ENCODE results near the gene PALM3. TPM values are rescaled to one million over a fixed set of nuclear protein-coding genes. Genes with fewer than 3 reads are reported as not detected.
"Not testable (repeated sequence)": the region's sequence is repeated elsewhere in the genome, so short reads cannot be mapped to it uniquely, and the experiment has no call there.

The PALM3 gene
- total and polyA plus RNA-seq, 10 of the 15 experiments (the other 5 are each of a cell fraction or from before 2014, with no cell fraction given): 0.07 TPM; not detected in 9

GRCh38 chr19:14048443-14049153, 13.3 kb downstream of the PALM3 start:
- RAD21 ChIA-PET (ENCODE audit: unreplicated experiment): interaction anchor here (1.0 to 1.6 kb wide), 6 partner anchors 17 to 167 kb away, joined by 3 to 8 read pairs (median 4); partner anchors contain the start of gene IL27RA
- H3K9me3 ChIP-seq (replicated peaks; ENCODE audit: control insufficient read depth, insufficient read depth, low read length): peaks cover 2% of the 10 kb centered on the region; the same call in 1 of the 3 replicates
- BruUV-seq (replicated peaks): no TSS peak
- H4K20me1 ChIP-seq (ENCODE audit: control insufficient read depth, insufficient read depth): no peaks in the 10 kb centered on the region
- TF ChIP-seq CTCF (IDR thresholded peaks at IDR 0.05 in 2 of 3, conservative IDR thresholded peaks at IDR 0.05 in 1 of 3; ENCODE audit: control insufficient read depth in 2 of 3, extremely low read depth in 1 of 3, insufficient read depth in 1 of 3, low read depth in 3 of 3, low read length in 3 of 3): peak; percentile 73 to 95 (median 92)
- TF ChIP-seq YY1 (IDR thresholded peaks at IDR 0.05; ENCODE audit: low read depth, low read length): peak; percentile 61
- peak; percentile 52; the same call in 1 of the 2 replicates for TF ChIP-seq SMC3 (IDR thresholded peaks at IDR 0.05; ENCODE audit: borderline replicate concordance, low read length)
- TF ChIP-seq TCF3 (IDR thresholded peaks at IDR 0.05; ENCODE audit: borderline replicate concordance, insufficient read depth, low read depth, low read length): no peak
- no peak for TF ChIP-seq PKNOX1 (IDR thresholded peaks at IDR 0.05)
- peak; percentile 57 for TF ChIP-seq RAD21 (IDR thresholded peaks at IDR 0.05; ENCODE audit: insufficient read depth, low read depth, low read length)
- POLR2A ChIA-PET: interaction anchor here (0.5 to 1.1 kb wide), 3 partner anchors 11 to 56 kb away, joined by 3 to 4 read pairs (median 4); partner anchors contain the start of gene MISP3
- CTCF ChIA-PET: interaction anchor here (0.5 to 9.2 kb wide), 17 partner anchors 10 to 168 kb away, joined by 3 to 81 read pairs (median 4); partner anchors contain the start of genes BRME1, CC2D1A, DCAF15 and IL27RA
- H3K4me2 ChIP-seq (ENCODE audit: control insufficient read depth, insufficient read depth): no peak overlapping the region
- in situ Hi-C loops (cut with MboI) (no loop called here), intact Hi-C loops (cut with micrococcal nuclease; ENCODE audit: unreplicated experiment) (no loop called here)
- FAIRE-seq: peak; percentile 89
- no peaks in the 10 kb centered on the region for H3K79me2 ChIP-seq (ENCODE audit: control insufficient read depth, insufficient read depth, low read length)
- no peak for DNase-seq (ENCODE audit: low read depth, low spot score)
- no peaks in the 10 kb centered on the region for H3K27me3 ChIP-seq (replicated peaks in 1 of 2; ENCODE audit: control insufficient read depth in 2 of 2, insufficient read depth in 2 of 2, low read length in 1 of 2)
- H3K4me1 ChIP-seq (ENCODE audit: control insufficient read depth, insufficient read depth, low read length): no peaks in the 10 kb centered on the region
- no peak overlapping the region for H3K27ac ChIP-seq (ENCODE audit: control insufficient read depth, insufficient read depth)
- H3K9ac ChIP-seq (ENCODE audit: control insufficient read depth, insufficient read depth, low read length): no peak overlapping the region
- peaks cover 17 to 18% of the 10 kb centered on the region in 2 experiments for H3K36me3 ChIP-seq (ENCODE audit: control insufficient read depth in 2 of 2, insufficient read depth in 2 of 2, low read length in 1 of 2)
- peak; percentile 87 for ATAC-seq
- SMC1A ChIA-PET (ENCODE audit: uncharacterized antibody, unreplicated experiment): interaction anchor here (0.6 to 2.3 kb wide), 5 partner anchors 11 to 168 kb away, joined by 4 to 8 read pairs (median 4); partner anchors contain the start of gene IL27RA
- H3K4me3 ChIP-seq: no peak overlapping the region
- no peak overlapping the region for H2AFZ ChIP-seq (ENCODE audit: control insufficient read depth, low read depth, low read length)
- WGBS (ENCODE audit: insufficient coverage, insufficient replicate concordance, low lambda C conversion rate, missing lambda C conversion rate): 65% methylated on average over 8 of the region's 8 CpGs

GRCh38 chr19:14047866-14048265, 14.0 kb downstream of the PALM3 start:
- H3K9ac ChIP-seq (ENCODE audit: control insufficient read depth, insufficient read depth, low read length); H3K4me3 ChIP-seq; H3K27ac ChIP-seq (ENCODE audit: control insufficient read depth, insufficient read depth); DNase-seq (ENCODE audit: low read depth, low spot score); H3K9me3 ChIP-seq (replicated peaks; ENCODE audit: control insufficient read depth, insufficient read depth, low read length); H3K4me2 ChIP-seq (ENCODE audit: control insufficient read depth, insufficient read depth); FAIRE-seq; H3K79me2 ChIP-seq (ENCODE audit: control insufficient read depth, insufficient read depth, low read length); H3K4me1 ChIP-seq (ENCODE audit: control insufficient read depth, insufficient read depth, low read length); BruUV-seq (replicated peaks); intact Hi-C loops (cut with micrococcal nuclease; ENCODE audit: unreplicated experiment); H4K20me1 ChIP-seq (ENCODE audit: control insufficient read depth, insufficient read depth); ATAC-seq; in situ Hi-C loops (cut with MboI); H3K27me3 ChIP-seq (replicated peaks in 1 of 2; ENCODE audit: control insufficient read depth in 2 of 2, insufficient read depth in 2 of 2, low read length in 1 of 2); H2AFZ ChIP-seq (ENCODE audit: control insufficient read depth, low read depth, low read length): not testable (repeated sequence)
- peaks cover 18 to 20% of the 10 kb centered on the region in 2 experiments for H3K36me3 ChIP-seq (ENCODE audit: control insufficient read depth in 2 of 2, insufficient read depth in 2 of 2, low read length in 1 of 2)
- ChIA-PET RAD21 (ENCODE audit: unreplicated experiment) (interaction anchor here (1.0 to 1.6 kb wide), 6 partner anchors 16 to 167 kb away, joined by 3 to 8 read pairs (median 4); partner anchors contain the start of gene IL27RA), POLR2A (interaction anchor here (0.6 to 1.1 kb wide), 2 partner anchors 24 to 140 kb away, joined by 3 to 5 read pairs; partner anchors contain the start of gene MISP3), SMC1A (ENCODE audit: uncharacterized antibody, unreplicated experiment) (interaction anchor here (1.0 to 2.3 kb wide), 4 partner anchors 12 to 167 kb away, joined by 4 to 8 read pairs (median 4); partner anchors contain the start of gene IL27RA), CTCF (interaction anchor here (0.9 to 9.2 kb wide), 17 partner anchors 11 to 167 kb away, joined by 3 to 81 read pairs (median 4); partner anchors contain the start of genes BRME1, CC2D1A, DCAF15 and IL27RA)
- 99% methylated on average over 10 of the region's 10 CpGs for WGBS (ENCODE audit: insufficient coverage, insufficient replicate concordance, low lambda C conversion rate, missing lambda C conversion rate)

All from GM12878 (cell line).